WTC11 (cell line): ENCODE data around the gene DENND5A. TPM values are rescaled to one million over a fixed set of nuclear protein-coding genes. Genes with fewer than 3 reads are reported as not detected.

Experiments used
- ATAC-seq: fragments of 200-7000 bp; cut with Tn5 transposase; 2 replicates; pipeline ENCODE4 v1.10.0; 2021; ENCODE audit warnings: mild to moderate bottlenecking, moderate library complexity
- CTCF ChIA-PET: fragments of 300-600 bp; sonication (Branson Sonifier 250); formaldehyde crosslinking; loops from one replicate; lab custom pipeline; 2021; ENCODE audit warnings: antibody characterized with exemption; lab: Charles Lee
- POLR2A ChIA-PET: fragments of 350-600 bp; sonication (Branson Sonifier 250); formaldehyde crosslinking; loops from one replicate; lab custom pipeline; 2021; ENCODE audit warnings: antibody characterized with exemption; lab: Charles Lee
- DNase-seq: peaks from one replicate; pipeline ENCODE4 v3.0.0; 2021; ENCODE audit warnings: low spot score
- H3K27ac Mint-ChIP-seq: 2 replicates; pipeline ENCODE4 v1.8.0; 2021; ENCODE audit warnings: mixed read lengths
- H3K27me3 Mint-ChIP-seq: 2 replicates; pipeline ENCODE4 v1.8.0; 2021; ENCODE audit warnings: low read depth, mild to moderate bottlenecking, moderate library complexity, mixed read lengths
- H3K36me3 Mint-ChIP-seq: 2 replicates; pipeline ENCODE4 v1.8.0; 2021; ENCODE audit warnings: mixed read lengths
- H3K4me1 Mint-ChIP-seq: 2 replicates; pipeline ENCODE4 v1.8.0; 2022; ENCODE audit warnings: mixed read lengths
- H3K4me3 Mint-ChIP-seq: 2 replicates; pipeline ENCODE4 v1.8.0; 2021; ENCODE audit warnings: mild to moderate bottlenecking, moderate library complexity, mixed read lengths
- H3K9me3 Mint-ChIP-seq: 2 replicates; pipeline ENCODE4 v1.8.0; 2021; ENCODE audit warnings: mixed read lengths
- FOXK1 ChIP-seq: sonication (generic); formaldehyde crosslinking; IDR thresholded peaks from 2 replicates; pipeline ENCODE4 v1.8.0; 2022; ENCODE audit warnings: mild to moderate bottlenecking, moderate library complexity, missing genetic modification reagents
- FOXP1 ChIP-seq: sonication (generic); formaldehyde crosslinking; IDR thresholded peaks from 2 replicates; pipeline ENCODE4 v1.8.0; 2022; ENCODE audit warnings: missing genetic modification reagents, mild to moderate bottlenecking, moderate library complexity, borderline replicate concordance
- GTF2I ChIP-seq: fragments of 250-450 bp; sonication (Bioruptor Pico); conservative IDR thresholded peaks from 2 replicates; pipeline ENCODE4 v1.4.0; 2021; ENCODE audit warnings: mild to moderate bottlenecking
- JAZF1 ChIP-seq: fragments of 250-450 bp; sonication (Bioruptor Pico); IDR thresholded peaks from 2 replicates; pipeline ENCODE4 v1.9.0; 2021; ENCODE audit warnings: moderate library complexity, mild to moderate bottlenecking, inconsistent platforms
- NFATC4 ChIP-seq: fragments of 250-450 bp; sonication (Bioruptor Pico); IDR thresholded peaks from 2 replicates; pipeline ENCODE4 v1.9.0; 2021; ENCODE audit warnings: mild to moderate bottlenecking
- NR3C1 ChIP-seq: sonication (generic); formaldehyde crosslinking; conservative IDR thresholded peaks from 2 replicates; pipeline ENCODE4 v1.8.1; 2023; ENCODE audit warnings: low read depth, mild to moderate bottlenecking, missing genetic modification reagents
- ZNF219 ChIP-seq: sonication (generic); formaldehyde crosslinking; IDR thresholded peaks from 2 replicates; pipeline ENCODE4 v1.8.0; 2023; ENCODE audit warnings: missing genetic modification reagents, mild to moderate bottlenecking, borderline replicate concordance
- ZNF317 ChIP-seq: sonication (generic); formaldehyde crosslinking; IDR thresholded peaks from 2 replicates; pipeline ENCODE4 v1.8.1; 2023; ENCODE audit warnings: low read depth, mild to moderate bottlenecking, moderate library complexity, missing genetic modification reagents, borderline replicate concordance
- total RNA-seq: library from RNA; stranded (reverse); gene quantifications from 3 replicates; pipeline ENCODE4 v1.2.3, GENCODE V29; 2021
- TF ChIP-seq, protein P1 (sequence below): fragments of 200-600 bp; IDR thresholded peaks from 2 replicates; pipeline ENCODE4 v1.8.0; 2022; ENCODE audit warnings: antibody characterized with exemption
- TF ChIP-seq, protein P2 (sequence below): sonication (generic); formaldehyde crosslinking; IDR thresholded peaks from 2 replicates; pipeline ENCODE4 v1.8.1; 2023; ENCODE audit warnings: mild to moderate bottlenecking, missing genetic modification reagents
- TF ChIP-seq, protein P3 (sequence below): fragments of 250-450 bp; sonication (Bioruptor Pico); IDR thresholded peaks from 2 replicates; pipeline ENCODE4 v1.9.0; 2021; ENCODE audit warnings: mild to moderate bottlenecking, borderline replicate concordance
- TF ChIP-seq, protein P4 (sequence below): sonication (generic); formaldehyde crosslinking; IDR thresholded peaks from 2 replicates; pipeline ENCODE4 v1.8.1; 2023; ENCODE audit warnings: mild to moderate bottlenecking, missing genetic modification reagents, borderline replicate concordance
- TF ChIP-seq, protein P5 (sequence below): sonication (generic); formaldehyde crosslinking; IDR thresholded peaks from 2 replicates; pipeline ENCODE4 v1.8.0; 2022; ENCODE audit warnings: mild to moderate bottlenecking, missing genetic modification reagents
- TF ChIP-seq, protein P6 (sequence below): sonication (generic); formaldehyde crosslinking; IDR thresholded peaks from 2 replicates; pipeline ENCODE4 v1.8.1; 2022; ENCODE audit warnings: mild to moderate bottlenecking, missing genetic modification reagents, moderate library complexity, borderline replicate concordance

DENND5A gene
- total RNA-seq, 1 experiment from 2014 or later = 69.3 TPM

DNA sequence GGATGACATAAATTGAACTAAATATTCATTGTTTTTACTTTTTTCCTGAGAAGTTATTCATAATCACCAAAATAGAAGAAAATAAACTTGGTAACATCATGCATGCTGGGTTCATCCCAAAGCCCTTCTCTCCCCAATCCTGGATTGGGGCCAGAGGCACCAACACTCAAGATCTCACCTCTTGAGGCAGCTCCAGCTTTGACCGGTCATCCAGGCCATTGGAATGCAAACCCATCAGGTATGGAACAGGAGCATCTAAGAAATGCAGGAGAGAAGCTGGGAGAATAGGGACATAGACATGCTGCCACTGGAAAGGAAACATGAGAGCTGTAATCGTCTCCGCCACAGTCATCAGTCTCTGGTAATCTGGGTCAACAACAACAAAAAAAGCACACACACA, 71.8 kb downstream of the DENND5A start:
- CTCF ChIA-PET = interaction anchor here (0.5 kb wide), 1 partner anchor 30 kb away, joined by 3 read pairs; no protein-coding TSS in a partner anchor
- ATAC-seq (no peak), DNase-seq (no peak)
- H3K27ac Mint-ChIP-seq = no peak overlapping the region; the same call in 1 of the 2 replicates
- POLR2A ChIA-PET = no interaction called here
- peaks cover 64% of the 10 kb centered on the region for H3K36me3 Mint-ChIP-seq
- H3K4me3 Mint-ChIP-seq = no peak overlapping the region
- H3K27me3 Mint-ChIP-seq = no peaks in the 10 kb centered on the region; the same call in 1 of the 2 replicates
- peaks cover 33% of the 10 kb centered on the region for H3K9me3 Mint-ChIP-seq
- no peaks in the 10 kb centered on the region for H3K4me1 Mint-ChIP-seq
- TF ChIP-seq JAZF1 (no peak), NR3C1 (CRISPR knock-in tag) (no peak), FOXP1 (no peak), ZNF219 (no peak), ZNF317 (CRISPR knock-in tag) (no peak), FOXK1 (no peak), NFATC4 (CRISPR knock-in tag) (no peak), GTF2I (CRISPR knock-in tag) (no peak)
- TF ChIP-seq, protein P1, sequence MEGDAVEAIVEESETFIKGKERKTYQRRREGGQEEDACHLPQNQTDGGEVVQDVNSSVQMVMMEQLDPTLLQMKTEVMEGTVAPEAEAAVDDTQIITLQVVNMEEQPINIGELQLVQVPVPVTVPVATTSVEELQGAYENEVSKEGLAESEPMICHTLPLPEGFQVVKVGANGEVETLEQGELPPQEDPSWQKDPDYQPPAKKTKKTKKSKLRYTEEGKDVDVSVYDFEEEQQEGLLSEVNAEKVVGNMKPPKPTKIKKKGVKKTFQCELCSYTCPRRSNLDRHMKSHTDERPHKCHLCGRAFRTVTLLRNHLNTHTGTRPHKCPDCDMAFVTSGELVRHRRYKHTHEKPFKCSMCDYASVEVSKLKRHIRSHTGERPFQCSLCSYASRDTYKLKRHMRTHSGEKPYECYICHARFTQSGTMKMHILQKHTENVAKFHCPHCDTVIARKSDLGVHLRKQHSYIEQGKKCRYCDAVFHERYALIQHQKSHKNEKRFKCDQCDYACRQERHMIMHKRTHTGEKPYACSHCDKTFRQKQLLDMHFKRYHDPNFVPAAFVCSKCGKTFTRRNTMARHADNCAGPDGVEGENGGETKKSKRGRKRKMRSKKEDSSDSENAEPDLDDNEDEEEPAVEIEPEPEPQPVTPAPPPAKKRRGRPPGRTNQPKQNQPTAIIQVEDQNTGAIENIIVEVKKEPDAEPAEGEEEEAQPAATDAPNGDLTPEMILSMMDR = no peak
- TF ChIP-seq, protein P2, sequence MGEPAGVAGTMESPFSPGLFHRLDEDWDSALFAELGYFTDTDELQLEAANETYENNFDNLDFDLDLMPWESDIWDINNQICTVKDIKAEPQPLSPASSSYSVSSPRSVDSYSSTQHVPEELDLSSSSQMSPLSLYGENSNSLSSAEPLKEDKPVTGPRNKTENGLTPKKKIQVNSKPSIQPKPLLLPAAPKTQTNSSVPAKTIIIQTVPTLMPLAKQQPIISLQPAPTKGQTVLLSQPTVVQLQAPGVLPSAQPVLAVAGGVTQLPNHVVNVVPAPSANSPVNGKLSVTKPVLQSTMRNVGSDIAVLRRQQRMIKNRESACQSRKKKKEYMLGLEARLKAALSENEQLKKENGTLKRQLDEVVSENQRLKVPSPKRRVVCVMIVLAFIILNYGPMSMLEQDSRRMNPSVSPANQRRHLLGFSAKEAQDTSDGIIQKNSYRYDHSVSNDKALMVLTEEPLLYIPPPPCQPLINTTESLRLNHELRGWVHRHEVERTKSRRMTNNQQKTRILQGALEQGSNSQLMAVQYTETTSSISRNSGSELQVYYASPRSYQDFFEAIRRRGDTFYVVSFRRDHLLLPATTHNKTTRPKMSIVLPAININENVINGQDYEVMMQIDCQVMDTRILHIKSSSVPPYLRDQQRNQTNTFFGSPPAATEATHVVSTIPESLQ (CRISPR knock-in tag) = no peak
- TF ChIP-seq, protein P3, sequence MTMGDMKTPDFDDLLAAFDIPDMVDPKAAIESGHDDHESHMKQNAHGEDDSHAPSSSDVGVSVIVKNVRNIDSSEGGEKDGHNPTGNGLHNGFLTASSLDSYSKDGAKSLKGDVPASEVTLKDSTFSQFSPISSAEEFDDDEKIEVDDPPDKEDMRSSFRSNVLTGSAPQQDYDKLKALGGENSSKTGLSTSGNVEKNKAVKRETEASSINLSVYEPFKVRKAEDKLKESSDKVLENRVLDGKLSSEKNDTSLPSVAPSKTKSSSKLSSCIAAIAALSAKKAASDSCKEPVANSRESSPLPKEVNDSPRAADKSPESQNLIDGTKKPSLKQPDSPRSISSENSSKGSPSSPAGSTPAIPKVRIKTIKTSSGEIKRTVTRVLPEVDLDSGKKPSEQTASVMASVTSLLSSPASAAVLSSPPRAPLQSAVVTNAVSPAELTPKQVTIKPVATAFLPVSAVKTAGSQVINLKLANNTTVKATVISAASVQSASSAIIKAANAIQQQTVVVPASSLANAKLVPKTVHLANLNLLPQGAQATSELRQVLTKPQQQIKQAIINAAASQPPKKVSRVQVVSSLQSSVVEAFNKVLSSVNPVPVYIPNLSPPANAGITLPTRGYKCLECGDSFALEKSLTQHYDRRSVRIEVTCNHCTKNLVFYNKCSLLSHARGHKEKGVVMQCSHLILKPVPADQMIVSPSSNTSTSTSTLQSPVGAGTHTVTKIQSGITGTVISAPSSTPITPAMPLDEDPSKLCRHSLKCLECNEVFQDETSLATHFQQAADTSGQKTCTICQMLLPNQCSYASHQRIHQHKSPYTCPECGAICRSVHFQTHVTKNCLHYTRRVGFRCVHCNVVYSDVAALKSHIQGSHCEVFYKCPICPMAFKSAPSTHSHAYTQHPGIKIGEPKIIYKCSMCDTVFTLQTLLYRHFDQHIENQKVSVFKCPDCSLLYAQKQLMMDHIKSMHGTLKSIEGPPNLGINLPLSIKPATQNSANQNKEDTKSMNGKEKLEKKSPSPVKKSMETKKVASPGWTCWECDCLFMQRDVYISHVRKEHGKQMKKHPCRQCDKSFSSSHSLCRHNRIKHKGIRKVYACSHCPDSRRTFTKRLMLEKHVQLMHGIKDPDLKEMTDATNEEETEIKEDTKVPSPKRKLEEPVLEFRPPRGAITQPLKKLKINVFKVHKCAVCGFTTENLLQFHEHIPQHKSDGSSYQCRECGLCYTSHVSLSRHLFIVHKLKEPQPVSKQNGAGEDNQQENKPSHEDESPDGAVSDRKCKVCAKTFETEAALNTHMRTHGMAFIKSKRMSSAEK (CRISPR knock-in tag) = no peak
- TF ChIP-seq, protein P4, sequence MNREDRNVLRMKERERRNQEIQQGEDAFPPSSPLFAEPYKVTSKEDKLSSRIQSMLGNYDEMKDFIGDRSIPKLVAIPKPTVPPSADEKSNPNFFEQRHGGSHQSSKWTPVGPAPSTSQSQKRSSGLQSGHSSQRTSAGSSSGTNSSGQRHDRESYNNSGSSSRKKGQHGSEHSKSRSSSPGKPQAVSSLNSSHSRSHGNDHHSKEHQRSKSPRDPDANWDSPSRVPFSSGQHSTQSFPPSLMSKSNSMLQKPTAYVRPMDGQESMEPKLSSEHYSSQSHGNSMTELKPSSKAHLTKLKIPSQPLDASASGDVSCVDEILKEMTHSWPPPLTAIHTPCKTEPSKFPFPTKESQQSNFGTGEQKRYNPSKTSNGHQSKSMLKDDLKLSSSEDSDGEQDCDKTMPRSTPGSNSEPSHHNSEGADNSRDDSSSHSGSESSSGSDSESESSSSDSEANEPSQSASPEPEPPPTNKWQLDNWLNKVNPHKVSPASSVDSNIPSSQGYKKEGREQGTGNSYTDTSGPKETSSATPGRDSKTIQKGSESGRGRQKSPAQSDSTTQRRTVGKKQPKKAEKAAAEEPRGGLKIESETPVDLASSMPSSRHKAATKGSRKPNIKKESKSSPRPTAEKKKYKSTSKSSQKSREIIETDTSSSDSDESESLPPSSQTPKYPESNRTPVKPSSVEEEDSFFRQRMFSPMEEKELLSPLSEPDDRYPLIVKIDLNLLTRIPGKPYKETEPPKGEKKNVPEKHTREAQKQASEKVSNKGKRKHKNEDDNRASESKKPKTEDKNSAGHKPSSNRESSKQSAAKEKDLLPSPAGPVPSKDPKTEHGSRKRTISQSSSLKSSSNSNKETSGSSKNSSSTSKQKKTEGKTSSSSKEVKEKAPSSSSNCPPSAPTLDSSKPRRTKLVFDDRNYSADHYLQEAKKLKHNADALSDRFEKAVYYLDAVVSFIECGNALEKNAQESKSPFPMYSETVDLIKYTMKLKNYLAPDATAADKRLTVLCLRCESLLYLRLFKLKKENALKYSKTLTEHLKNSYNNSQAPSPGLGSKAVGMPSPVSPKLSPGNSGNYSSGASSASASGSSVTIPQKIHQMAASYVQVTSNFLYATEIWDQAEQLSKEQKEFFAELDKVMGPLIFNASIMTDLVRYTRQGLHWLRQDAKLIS (CRISPR knock-in tag) = no peak
- TF ChIP-seq, protein P5, sequence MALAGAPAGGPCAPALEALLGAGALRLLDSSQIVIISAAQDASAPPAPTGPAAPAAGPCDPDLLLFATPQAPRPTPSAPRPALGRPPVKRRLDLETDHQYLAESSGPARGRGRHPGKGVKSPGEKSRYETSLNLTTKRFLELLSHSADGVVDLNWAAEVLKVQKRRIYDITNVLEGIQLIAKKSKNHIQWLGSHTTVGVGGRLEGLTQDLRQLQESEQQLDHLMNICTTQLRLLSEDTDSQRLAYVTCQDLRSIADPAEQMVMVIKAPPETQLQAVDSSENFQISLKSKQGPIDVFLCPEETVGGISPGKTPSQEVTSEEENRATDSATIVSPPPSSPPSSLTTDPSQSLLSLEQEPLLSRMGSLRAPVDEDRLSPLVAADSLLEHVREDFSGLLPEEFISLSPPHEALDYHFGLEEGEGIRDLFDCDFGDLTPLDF (CRISPR knock-in tag) = no peak
- TF ChIP-seq, protein P6, sequence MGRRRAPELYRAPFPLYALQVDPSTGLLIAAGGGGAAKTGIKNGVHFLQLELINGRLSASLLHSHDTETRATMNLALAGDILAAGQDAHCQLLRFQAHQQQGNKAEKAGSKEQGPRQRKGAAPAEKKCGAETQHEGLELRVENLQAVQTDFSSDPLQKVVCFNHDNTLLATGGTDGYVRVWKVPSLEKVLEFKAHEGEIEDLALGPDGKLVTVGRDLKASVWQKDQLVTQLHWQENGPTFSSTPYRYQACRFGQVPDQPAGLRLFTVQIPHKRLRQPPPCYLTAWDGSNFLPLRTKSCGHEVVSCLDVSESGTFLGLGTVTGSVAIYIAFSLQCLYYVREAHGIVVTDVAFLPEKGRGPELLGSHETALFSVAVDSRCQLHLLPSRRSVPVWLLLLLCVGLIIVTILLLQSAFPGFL = no peak
